Measurements from ENCODE around the gene BBS4. TPM values are rescaled to one million over a fixed set of nuclear protein-coding genes. Genes with fewer than 3 reads are reported as not detected.

The BBS4 gene
- total and polyA plus RNA-seq, 2 donors (not counting 3 experiments of a cell fraction or from before 2014, with no cell fraction given), result 6.8 to 7.5 TPM

DNA sequence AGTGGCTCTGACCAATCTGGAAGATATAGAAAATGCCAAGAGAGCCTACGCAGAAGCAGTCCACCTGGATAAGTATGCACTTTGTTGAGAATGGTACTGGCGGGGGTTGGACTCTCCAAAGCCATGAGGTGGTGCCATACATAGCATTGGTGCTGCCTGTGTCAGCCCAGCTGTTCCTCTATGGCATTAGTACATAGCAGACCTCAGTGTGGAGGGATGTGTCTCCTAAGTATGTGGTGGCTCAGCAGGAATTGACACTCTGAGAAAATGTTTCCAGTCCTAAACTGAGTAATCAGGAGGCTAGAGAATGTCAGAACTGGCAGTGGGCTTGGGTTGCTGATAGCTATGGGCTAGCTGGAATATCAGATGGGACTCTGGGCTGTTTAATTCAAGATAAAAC lies 49.1 kb downstream of the BBS4 start:
- H3K4me2 ChIP-seq (ENCODE audit: insufficient read depth, low read length), result no peak overlapping the region
- ChIA-PET POLR2A (no interaction called here), CTCF (interaction anchor here (5.3 kb wide), 1 partner anchor 13 kb away, joined by 34 read pairs; no protein-coding TSS in a partner anchor)
- BruUV-seq (replicated peaks), result no TSS peak
- dilution Hi-C loops (cut with MboI; ENCODE audit: extremely low pct_ligation_motif_present, low sequenced_read_pairs), result no loop called here
- no peak overlapping the region for H2AFZ ChIP-seq (ENCODE audit: low read depth, low read length)
- H3K9me3 ChIP-seq (replicated peaks; ENCODE audit: control insufficient read depth, insufficient read depth, low read length), result no peaks in the 10 kb centered on the region
- no peaks in the 10 kb centered on the region for H3K4me1 ChIP-seq (ENCODE audit: control insufficient read depth, extremely low read depth, insufficient read depth, low read length)
- no peak overlapping the region for H3K9ac ChIP-seq (replicated peaks; ENCODE audit: extremely low read depth, insufficient read depth, low read length)
- no peaks in the 10 kb centered on the region for H3K79me2 ChIP-seq (ENCODE audit: control insufficient read depth, insufficient read depth, low read length)
- no peak overlapping the region for H3K27ac ChIP-seq (ENCODE audit: insufficient read depth, low read depth, low read length)
- no peaks in the 10 kb centered on the region for H4K20me1 ChIP-seq (replicated peaks; ENCODE audit: control insufficient read depth, extremely low read depth, insufficient read depth, low read length)
- peaks cover 3 to 8% of the 10 kb centered on the region in 2 experiments for H3K36me3 ChIP-seq (ENCODE audit: control insufficient read depth in 2 of 2, extremely low read depth in 1 of 2, insufficient read depth in 2 of 2, low read length in 2 of 2)
- no peaks in the 10 kb centered on the region for H3K9me1 ChIP-seq (replicated peaks; ENCODE audit: control insufficient read depth, extremely low read depth, insufficient read depth, low read length)
- TF ChIP-seq GATA2 (IDR thresholded peaks at IDR 0.05; ENCODE audit: insufficient read depth, insufficient read length, low read depth, low read length) (no peak), POLR2AphosphoS5 (IDR thresholded peaks at IDR 0.05; ENCODE audit: insufficient read depth, low read depth, low read length) (no peak), MYC (IDR thresholded peaks at IDR 0.05; ENCODE audit: low read depth, low read length) (no peak), POLR2A (IDR thresholded peaks at IDR 0.05; ENCODE audit: low read depth, low read length) (no peak), JUN (IDR thresholded peaks at IDR 0.05; ENCODE audit: borderline replicate concordance, insufficient read depth, insufficient read length, low read depth) (no peak)
- no peaks in the 10 kb centered on the region for H3K27me3 ChIP-seq (ENCODE audit: control insufficient read depth in 2 of 2, insufficient read depth in 2 of 2, low read length in 2 of 2)
- DNase-seq (ENCODE audit: low read depth, low spot score) (no peak), FAIRE-seq (no peak)
- H3K4me3 ChIP-seq (replicated peaks in 1 of 3; ENCODE audit: insufficient read depth in 1 of 3, low read depth in 1 of 3, low read length in 3 of 3), result no peak overlapping the region
- intact Hi-C loops (cut with micrococcal nuclease), result no loop called here

DNA sequence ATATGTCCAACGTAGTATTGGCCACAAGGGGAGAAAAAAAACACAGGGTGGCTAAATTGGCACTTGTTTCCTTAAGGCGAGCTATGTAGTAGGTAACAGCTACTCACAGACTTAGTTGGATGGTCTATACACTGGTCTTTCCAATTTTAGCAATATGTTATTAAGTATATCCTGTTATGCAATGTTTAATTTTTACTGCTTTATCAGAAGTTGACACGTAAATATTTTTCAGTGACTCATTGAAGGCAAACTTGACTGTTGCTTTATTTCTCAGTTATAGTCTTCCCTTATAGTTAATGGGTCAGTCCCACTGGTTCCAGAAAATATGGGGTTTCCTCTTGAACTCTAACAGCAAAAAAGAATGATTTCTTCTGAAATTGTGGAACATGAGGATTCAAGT lies 51.1 kb downstream of the BBS4 start:
- ChIA-PET POLR2A (no interaction called here), CTCF (interaction anchor here (1.3 to 5.3 kb wide), 2 partner anchors 14 to 15 kb away, joined by 3 to 34 read pairs; no protein-coding TSS in a partner anchor)
- H3K79me2 ChIP-seq (ENCODE audit: control insufficient read depth, insufficient read depth, low read length), result no peaks in the 10 kb centered on the region
- intact Hi-C loops (cut with micrococcal nuclease) (no loop called here), dilution Hi-C loops (cut with MboI; ENCODE audit: extremely low pct_ligation_motif_present, low sequenced_read_pairs) (no loop called here)
- no peaks in the 10 kb centered on the region for H4K20me1 ChIP-seq (replicated peaks; ENCODE audit: control insufficient read depth, extremely low read depth, insufficient read depth, low read length)
- no TSS peak for BruUV-seq (replicated peaks)
- H3K4me3 ChIP-seq (replicated peaks in 1 of 3; ENCODE audit: insufficient read depth in 1 of 3, low read depth in 1 of 3, low read length in 3 of 3), result no peak overlapping the region
- no peak overlapping the region for H3K4me2 ChIP-seq (ENCODE audit: insufficient read depth, low read length)
- no peaks in the 10 kb centered on the region for H3K9me1 ChIP-seq (replicated peaks; ENCODE audit: control insufficient read depth, extremely low read depth, insufficient read depth, low read length)
- TF ChIP-seq POLR2A (IDR thresholded peaks at IDR 0.05; ENCODE audit: low read depth, low read length) (no peak), POLR2AphosphoS5 (IDR thresholded peaks at IDR 0.05; ENCODE audit: insufficient read depth, low read depth, low read length) (no peak), MYC (IDR thresholded peaks at IDR 0.05; ENCODE audit: low read depth, low read length) (no peak)
- no peaks in the 10 kb centered on the region for H3K4me1 ChIP-seq (ENCODE audit: control insufficient read depth, extremely low read depth, insufficient read depth, low read length)
- H3K27ac ChIP-seq (ENCODE audit: insufficient read depth, low read depth, low read length), result no peak overlapping the region
- no peak overlapping the region for H2AFZ ChIP-seq (ENCODE audit: low read depth, low read length)
- FAIRE-seq (no peak), DNase-seq (ENCODE audit: low read depth, low spot score) (no peak)
- no peak overlapping the region for H3K9ac ChIP-seq (replicated peaks; ENCODE audit: extremely low read depth, insufficient read depth, low read length)
- H3K36me3 ChIP-seq (ENCODE audit: control insufficient read depth in 2 of 2, extremely low read depth in 1 of 2, insufficient read depth in 2 of 2, low read length in 2 of 2), result peaks cover 3 to 8% of the 10 kb centered on the region in 2 experiments
- H3K27me3 ChIP-seq (ENCODE audit: control insufficient read depth in 2 of 2, insufficient read depth in 2 of 2, low read length in 2 of 2), result no peaks in the 10 kb centered on the region
- H3K9me3 ChIP-seq (replicated peaks; ENCODE audit: control insufficient read depth, insufficient read depth, low read length), result no peaks in the 10 kb centered on the region
